ENCODE data around the gene PDGFA.

- no peak for TF ChIP-seq CTCF (optimal IDR thresholded peaks at IDR 0.05 in 1 of 3, IDR thresholded peaks at IDR 0.05 in 1 of 3, conservative IDR thresholded peaks at IDR 0.05 in 1 of 3; ENCODE audit: extremely low read depth in 1 of 3, insufficient read depth in 2 of 3, low read length in 3 of 3)
- no peak for TF ChIP-seq EZH2 (IDR thresholded peaks at IDR 0.05; ENCODE audit: low read length)
Measured at GRCh38 chr7:522951-523314, 3.3 kb upstream of the PDGFA start.
